ENCODE results near the gene FUNDC2. TPM values are rescaled to one million over a fixed set of nuclear protein-coding genes. Genes with fewer than 3 reads are reported as not detected.

Gene FUNDC2
- total RNA-seq, 1 donor from 2014 or later: 83.9 TPM

GRCh38 chrX:155086202-155086840 is 59.7 kb downstream of the FUNDC2 start:
- Mint-ChIP-seq H3K27me3 (ENCODE audit: unreplicated experiment) (no peaks in the 10 kb centered on the region), H3K4me3 (ENCODE audit: unreplicated experiment) (no peak overlapping the region), H3K36me3 (ENCODE audit: unreplicated experiment) (no peaks in the 10 kb centered on the region), H3K9me3 (ENCODE audit: unreplicated experiment) (no peaks in the 10 kb centered on the region), H3K4me1 (ENCODE audit: low read depth, unreplicated experiment) (no peaks in the 10 kb centered on the region), H3K27ac (ENCODE audit: unreplicated experiment) (no peak overlapping the region)
- DNase-seq: peak; percentile 38
- TF ChIP-seq, protein P1, sequence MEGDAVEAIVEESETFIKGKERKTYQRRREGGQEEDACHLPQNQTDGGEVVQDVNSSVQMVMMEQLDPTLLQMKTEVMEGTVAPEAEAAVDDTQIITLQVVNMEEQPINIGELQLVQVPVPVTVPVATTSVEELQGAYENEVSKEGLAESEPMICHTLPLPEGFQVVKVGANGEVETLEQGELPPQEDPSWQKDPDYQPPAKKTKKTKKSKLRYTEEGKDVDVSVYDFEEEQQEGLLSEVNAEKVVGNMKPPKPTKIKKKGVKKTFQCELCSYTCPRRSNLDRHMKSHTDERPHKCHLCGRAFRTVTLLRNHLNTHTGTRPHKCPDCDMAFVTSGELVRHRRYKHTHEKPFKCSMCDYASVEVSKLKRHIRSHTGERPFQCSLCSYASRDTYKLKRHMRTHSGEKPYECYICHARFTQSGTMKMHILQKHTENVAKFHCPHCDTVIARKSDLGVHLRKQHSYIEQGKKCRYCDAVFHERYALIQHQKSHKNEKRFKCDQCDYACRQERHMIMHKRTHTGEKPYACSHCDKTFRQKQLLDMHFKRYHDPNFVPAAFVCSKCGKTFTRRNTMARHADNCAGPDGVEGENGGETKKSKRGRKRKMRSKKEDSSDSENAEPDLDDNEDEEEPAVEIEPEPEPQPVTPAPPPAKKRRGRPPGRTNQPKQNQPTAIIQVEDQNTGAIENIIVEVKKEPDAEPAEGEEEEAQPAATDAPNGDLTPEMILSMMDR (IDR thresholded peaks at IDR 0.05; ENCODE audit: partially characterized antibody, unreplicated experiment): no peak

DNA sequence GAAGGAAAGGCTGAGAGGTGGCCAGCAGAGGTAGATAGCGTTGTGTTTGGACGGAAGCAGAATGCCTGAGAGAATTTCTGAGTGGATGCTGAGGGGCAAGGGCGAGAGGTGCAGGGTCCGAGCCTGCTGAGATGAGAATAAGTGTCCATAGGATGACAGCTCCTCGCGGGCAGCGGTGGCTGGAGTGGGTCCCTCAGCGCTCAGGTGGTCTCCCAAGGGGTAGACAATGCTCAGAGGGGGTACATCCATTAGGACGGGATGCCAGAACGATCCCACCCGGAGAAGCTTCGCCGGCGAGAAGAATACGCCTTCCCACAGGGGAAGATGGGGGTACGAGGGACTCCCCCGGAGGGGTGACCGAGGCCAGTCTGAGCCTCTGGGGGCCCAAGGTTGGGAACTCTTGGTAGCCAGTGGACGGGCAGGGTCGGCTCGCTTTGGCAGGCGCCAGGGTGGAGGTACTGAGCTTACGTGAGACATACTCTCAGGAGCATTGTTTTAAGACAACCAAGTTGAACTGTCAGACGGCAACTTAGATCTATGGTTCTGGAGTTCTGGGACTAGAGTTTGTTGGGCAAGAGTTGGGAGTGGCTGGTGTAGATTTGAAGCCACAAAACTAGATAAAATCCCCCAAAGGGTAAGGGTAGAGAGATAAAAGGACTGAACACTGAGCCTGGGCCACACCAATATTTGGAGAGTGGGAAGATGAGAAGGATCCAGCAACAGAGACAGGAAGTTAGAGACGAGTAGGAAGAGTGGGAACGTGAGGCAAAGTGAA is 60.5 kb downstream of the FUNDC2 start:
- TF ChIP-seq, protein P1 (IDR thresholded peaks at IDR 0.05; ENCODE audit: partially characterized antibody, unreplicated experiment): no peak
- H3K27me3 Mint-ChIP-seq (ENCODE audit: unreplicated experiment): no peaks in the 10 kb centered on the region
- H3K4me3 Mint-ChIP-seq (ENCODE audit: unreplicated experiment): no peak overlapping the region
- DNase-seq: no peak
- no peaks in the 10 kb centered on the region for H3K36me3 Mint-ChIP-seq (ENCODE audit: unreplicated experiment)
- no peak overlapping the region for H3K27ac Mint-ChIP-seq (ENCODE audit: unreplicated experiment)
- H3K4me1 Mint-ChIP-seq (ENCODE audit: low read depth, unreplicated experiment): no peaks in the 10 kb centered on the region
- no peaks in the 10 kb centered on the region for H3K9me3 Mint-ChIP-seq (ENCODE audit: unreplicated experiment)

- H3K4me3 Mint-ChIP-seq (ENCODE audit: unreplicated experiment): no peak overlapping the region
- H3K9me3 Mint-ChIP-seq (ENCODE audit: unreplicated experiment): no peaks in the 10 kb centered on the region
- no peak for DNase-seq
- H3K4me1 Mint-ChIP-seq (ENCODE audit: low read depth, unreplicated experiment): no peaks in the 10 kb centered on the region
- H3K36me3 Mint-ChIP-seq (ENCODE audit: unreplicated experiment): no peaks in the 10 kb centered on the region
- no peak overlapping the region for H3K27ac Mint-ChIP-seq (ENCODE audit: unreplicated experiment)
- TF ChIP-seq, protein P1 (IDR thresholded peaks at IDR 0.05; ENCODE audit: partially characterized antibody, unreplicated experiment): peak; percentile 71
- no peaks in the 10 kb centered on the region for H3K27me3 Mint-ChIP-seq (ENCODE audit: unreplicated experiment)
Observed at GRCh38 chrX:155094468-155095061, 67.9 kb downstream of the FUNDC2 start.

GRCh38 chrX:155105919-155106318 is 79.3 kb downstream of the FUNDC2 start:
- H3K27ac Mint-ChIP-seq (ENCODE audit: unreplicated experiment): no peak overlapping the region
- H3K4me1 Mint-ChIP-seq (ENCODE audit: low read depth, unreplicated experiment): no peaks in the 10 kb centered on the region
- no peaks in the 10 kb centered on the region for H3K27me3 Mint-ChIP-seq (ENCODE audit: unreplicated experiment)
- no peak for DNase-seq
- TF ChIP-seq, protein P1 (IDR thresholded peaks at IDR 0.05; ENCODE audit: partially characterized antibody, unreplicated experiment): no peak
- H3K4me3 Mint-ChIP-seq (ENCODE audit: unreplicated experiment): no peak overlapping the region
- no peaks in the 10 kb centered on the region for H3K9me3 Mint-ChIP-seq (ENCODE audit: unreplicated experiment)
- H3K36me3 Mint-ChIP-seq (ENCODE audit: unreplicated experiment): no peaks in the 10 kb centered on the region

- H3K27ac Mint-ChIP-seq (ENCODE audit: unreplicated experiment): no peak overlapping the region
- TF ChIP-seq, protein P1 (IDR thresholded peaks at IDR 0.05; ENCODE audit: partially characterized antibody, unreplicated experiment): no peak
- no peaks in the 10 kb centered on the region for H3K9me3 Mint-ChIP-seq (ENCODE audit: unreplicated experiment)
- peaks cover 4% of the 10 kb centered on the region for H3K36me3 Mint-ChIP-seq (ENCODE audit: unreplicated experiment)
- no peak for DNase-seq
- H3K4me1 Mint-ChIP-seq (ENCODE audit: low read depth, unreplicated experiment): no peaks in the 10 kb centered on the region
- H3K4me3 Mint-ChIP-seq (ENCODE audit: unreplicated experiment): no peak overlapping the region
- no peaks in the 10 kb centered on the region for H3K27me3 Mint-ChIP-seq (ENCODE audit: unreplicated experiment)
Observed at GRCh38 chrX:155108427-155108826, 81.8 kb downstream of the FUNDC2 start.
